ENCODE data around the gene SPTBN1. TPM values are rescaled to one million over a fixed set of nuclear protein-coding genes. Genes with fewer than 3 reads are reported as not detected.

Gene SPTBN1
- total and polyA plus RNA-seq, 2 experiments from 2014 or later: 122 to 341 TPM

- H3K4me2 ChIP-seq: peak overlapping the region; percentile 53
- 84% methylated on average over 5 of the region's 5 CpGs for WGBS (ENCODE audit: low lambda C conversion rate, missing lambda C conversion rate)
- H3K36me3 ChIP-seq (replicated peaks; ENCODE audit: insufficient read depth, low read depth): no peaks in the 10 kb centered on the region
- TF ChIP-seq EZH2 (IDR thresholded peaks at IDR 0.05; ENCODE audit: borderline replicate concordance) (no peak), EZH2phosphoT487 (IDR thresholded peaks at IDR 0.05; ENCODE audit: low read depth, severe bottlenecking, unreplicated experiment) (no peak), CTCF (IDR thresholded peaks at IDR 0.05; ENCODE audit: poor library complexity) (no peak)
- H3K4me3 ChIP-seq: no peak overlapping the region
- peaks cover 50% of the 10 kb centered on the region for H3K4me1 ChIP-seq (ENCODE audit: insufficient read depth)
- DNase-seq (ENCODE audit: low spot score): no peak
- no peaks in the 10 kb centered on the region for H3K9me3 ChIP-seq (ENCODE audit: low read depth)
- no peaks in the 10 kb centered on the region for H3K9me2 ChIP-seq (replicated peaks; ENCODE audit: insufficient read depth)
- peaks cover 80% of the 10 kb centered on the region for H3K79me2 ChIP-seq
- H3K27me3 ChIP-seq: no peaks in the 10 kb centered on the region
- peak overlapping the region; percentile 90 for H3K27ac ChIP-seq
- H4K20me1 ChIP-seq (ENCODE audit: insufficient read depth, poor library complexity, severe bottlenecking): no peaks in the 10 kb centered on the region
- H2AFZ ChIP-seq: no peak overlapping the region
Measured at GRCh38 chr2:54546923-54547720, 91.0 kb downstream of the SPTBN1 start.

- peak overlapping the region; percentile 23 for H3K4me2 ChIP-seq
- peaks cover 47% of the 10 kb centered on the region for H3K4me1 ChIP-seq (ENCODE audit: insufficient read depth)
- H3K4me3 ChIP-seq: no peak overlapping the region
- H3K79me2 ChIP-seq: peaks cover 81% of the 10 kb centered on the region
- H3K36me3 ChIP-seq (replicated peaks; ENCODE audit: insufficient read depth, low read depth): no peaks in the 10 kb centered on the region
- H3K9me3 ChIP-seq (ENCODE audit: low read depth): no peaks in the 10 kb centered on the region
- H4K20me1 ChIP-seq (ENCODE audit: insufficient read depth, poor library complexity, severe bottlenecking): no peaks in the 10 kb centered on the region
- no peaks in the 10 kb centered on the region for H3K9me2 ChIP-seq (replicated peaks; ENCODE audit: insufficient read depth)
- TF ChIP-seq EZH2phosphoT487 (IDR thresholded peaks at IDR 0.05; ENCODE audit: low read depth, severe bottlenecking, unreplicated experiment) (no peak), EZH2 (IDR thresholded peaks at IDR 0.05; ENCODE audit: borderline replicate concordance) (no peak), CTCF (IDR thresholded peaks at IDR 0.05; ENCODE audit: poor library complexity) (no peak)
- WGBS (ENCODE audit: low lambda C conversion rate, missing lambda C conversion rate): 71% methylated on average over 3 of the region's 3 CpGs
- no peak for DNase-seq (ENCODE audit: low spot score)
- H3K27me3 ChIP-seq: no peaks in the 10 kb centered on the region
- H2AFZ ChIP-seq: no peak overlapping the region
- peak overlapping the region; percentile 88 for H3K27ac ChIP-seq
Measured at GRCh38 chr2:54549430-54549829, 93.3 kb downstream of the SPTBN1 start.

- H3K4me3 ChIP-seq: no peak overlapping the region
- H3K27ac ChIP-seq: peak overlapping the region; percentile 88
- peak; percentile 68 for DNase-seq (ENCODE audit: low spot score)
- H3K36me3 ChIP-seq (replicated peaks; ENCODE audit: insufficient read depth, low read depth): no peaks in the 10 kb centered on the region
- TF ChIP-seq CTCF (IDR thresholded peaks at IDR 0.05; ENCODE audit: poor library complexity) (no peak), EZH2phosphoT487 (IDR thresholded peaks at IDR 0.05; ENCODE audit: low read depth, severe bottlenecking, unreplicated experiment) (no peak), EZH2 (IDR thresholded peaks at IDR 0.05; ENCODE audit: borderline replicate concordance) (no peak)
- H3K9me3 ChIP-seq (ENCODE audit: low read depth): no peaks in the 10 kb centered on the region
- peaks cover 82% of the 10 kb centered on the region for H3K79me2 ChIP-seq
- H4K20me1 ChIP-seq (ENCODE audit: insufficient read depth, poor library complexity, severe bottlenecking): no peaks in the 10 kb centered on the region
- peak overlapping the region; percentile 23 for H3K4me2 ChIP-seq
- no peak overlapping the region for H2AFZ ChIP-seq
- no peaks in the 10 kb centered on the region for H3K9me2 ChIP-seq (replicated peaks; ENCODE audit: insufficient read depth)
- 63% methylated on average over 4 of the region's 4 CpGs for WGBS (ENCODE audit: low lambda C conversion rate, missing lambda C conversion rate)
- peaks cover 48% of the 10 kb centered on the region for H3K4me1 ChIP-seq (ENCODE audit: insufficient read depth)
- no peaks in the 10 kb centered on the region for H3K27me3 ChIP-seq
Measured at GRCh38 chr2:54549917-54550518, 93.9 kb downstream of the SPTBN1 start.
